GM12878 (cell line): ENCODE data around the gene FHOD3. TPM values are rescaled to one million over a fixed set of nuclear protein-coding genes. Genes with fewer than 3 reads are reported as not detected.

Source experiments
- ATAC-seq: fragments of 200-7000 bp; cut with Tn5 transposase; 3 replicates; pipeline ENCODE4 v1.9.1; 2020; ENCODE audit warnings: mild to moderate bottlenecking, moderate library complexity
- BruUV-seq: library from RNA; stranded (reverse); fragments of 400-500 nt; replicated peaks from 2 replicates; lab custom pipeline; 2021; lab: Mats Ljungman, UMichigan
- CTCF ChIA-PET: fragments of 300-600 bp; sonication (Branson Sonifier 250); formaldehyde crosslinking; extraction: SDS; loops from one replicate; lab custom pipeline; 2021; ENCODE audit warnings: inconsistent platforms; lab: Yijun Ruan, JAX
- POLR2A ChIA-PET: fragments of 350-600 bp; formaldehyde crosslinking; extraction: SDS; loops from one replicate; lab custom pipeline; 2021; ENCODE audit warnings: inconsistent platforms; lab: Charles Lee
- RAD21 ChIA-PET: fragments of 300-600 bp; sonication (Branson Sonifier 250); formaldehyde crosslinking; loops from one replicate; lab custom pipeline; 2023; ENCODE audit warnings: antibody characterized with exemption; ENCODE audit not compliant: unreplicated experiment; lab: Charles Lee
- SMC1A ChIA-PET: fragments of 300-600 bp; sonication (Branson Sonifier 250); formaldehyde crosslinking; loops from one replicate; lab custom pipeline; 2023; ENCODE audit not compliant: unreplicated experiment, uncharacterized antibody; lab: Charles Lee
- DNase-seq: peaks from one replicate; pipeline ENCODE4 v3.0.0-alpha.2; 2011; ENCODE audit warnings: low read depth, low spot score
- FAIRE-seq: peaks from 3 replicates; lab custom pipeline; 2011; peaks lifted over from hg19 to GRCh38; lab: Jason Lieb, UNC
- H2AFZ ChIP-seq: 2 replicates; pipeline ENCODE4 v1.6.0; 2011; ENCODE audit warnings: low read depth, low read length, control low read depth; ENCODE audit not compliant: control insufficient read depth
- H3K27ac ChIP-seq: 2 replicates; pipeline ENCODE4 v1.5.1; 2011; ENCODE audit warnings: control low read depth; ENCODE audit not compliant: control insufficient read depth, insufficient read depth
- H3K27me3 ChIP-seq, 2 experiments: replicated peaks in 1 of 2; 2 replicates each; pipeline versions ENCODE4 v1.6.0 to v1.6.1; 2011; ENCODE audit warnings: low read length in 1 of 2; ENCODE audit not compliant: control insufficient read depth in 2 of 2, insufficient read depth in 2 of 2
- H3K36me3 ChIP-seq, 2 experiments: 2 replicates each; pipeline ENCODE4 v1.5.1; 2011; ENCODE audit warnings: low read length in 1 of 2; ENCODE audit not compliant: control insufficient read depth in 2 of 2, insufficient read depth in 2 of 2
- H3K4me1 ChIP-seq: 2 replicates; pipeline ENCODE4 v1.6.1; 2011; ENCODE audit warnings: mild to moderate bottlenecking, low read length, moderate library complexity, mixed read lengths; ENCODE audit not compliant: control insufficient read depth, insufficient read depth
- H3K4me2 ChIP-seq: 2 replicates; pipeline ENCODE4 v1.6.0; 2011; ENCODE audit warnings: control low read depth; ENCODE audit not compliant: control insufficient read depth, insufficient read depth
- H3K4me3 ChIP-seq: fragments of 200-600 bp; sonication (generic); 2 replicates; pipeline ENCODE4 v1.5.1; 2016
- H3K79me2 ChIP-seq: 2 replicates; pipeline ENCODE4 v1.6.0; 2011; ENCODE audit warnings: low read length; ENCODE audit not compliant: control insufficient read depth, insufficient read depth
- H3K9ac ChIP-seq: 2 replicates; pipeline ENCODE4 v1.8.0; 2011; ENCODE audit warnings: low read length, control low read depth, mixed read lengths; ENCODE audit not compliant: control insufficient read depth, insufficient read depth
- H3K9me3 ChIP-seq: replicated peaks from 3 replicates; pipeline ENCODE4 v1.5.1; 2011; ENCODE audit warnings: mild to moderate bottlenecking, low read length; ENCODE audit not compliant: control insufficient read depth, insufficient read depth
- H4K20me1 ChIP-seq: 2 replicates; pipeline ENCODE4 v1.6.0; 2011; ENCODE audit not compliant: control insufficient read depth, insufficient read depth
- CBX5 ChIP-seq: sonication (generic); IDR thresholded peaks from 2 replicates; pipeline ENCODE4 v1.6.1; 2016; ENCODE audit warnings: low read depth, moderate library complexity, mild to moderate bottlenecking, inconsistent platforms
- CEBPB ChIP-seq, 2 experiments: fragments of 150-350 bp in 1 of 2; IDR thresholded peaks; 2 replicates each; pipeline ENCODE4 v1.6.1; 2012 to 2014; ENCODE audit warnings: low read depth in 2 of 2, low read length in 2 of 2, borderline replicate concordance in 1 of 2, inconsistent platforms in 1 of 2
- CHD1 ChIP-seq: IDR thresholded peaks from 2 replicates; pipeline ENCODE4 v1.6.1; 2012; ENCODE audit warnings: low read depth, low read length, improper control_type of control experiment
- ETV6 ChIP-seq, 2 experiments: fragments of 450-650 bp in 1 of 2; IDR thresholded peaks in 1 of 2; conservative IDR thresholded peaks in 1 of 2; 2 replicates each; pipeline ENCODE4 v1.6.1; 2014; ENCODE audit warnings: antibody characterized with exemption in 1 of 2, borderline replicate concordance in 1 of 2, low read depth in 1 of 2, mild to moderate bottlenecking in 1 of 2, moderate library complexity in 1 of 2
- IKZF2 ChIP-seq, 2 experiments: fragments of 450-650 bp; IDR thresholded peaks; 2 replicates each; pipeline ENCODE4 v1.6.1; 2017; ENCODE audit warnings: mild to moderate bottlenecking in 2 of 2, moderate library complexity in 2 of 2
- JUNB ChIP-seq: IDR thresholded peaks from 2 replicates; pipeline ENCODE4 v1.6.1; 2016; ENCODE audit warnings: antibody characterized with exemption, mild to moderate bottlenecking
- NKRF ChIP-seq: fragments of 450-650 bp; conservative IDR thresholded peaks from 2 replicates; pipeline ENCODE4 v1.6.1; 2017; ENCODE audit warnings: mild to moderate bottlenecking, moderate library complexity
- POLR2A ChIP-seq: IDR thresholded peaks from 2 replicates; pipeline ENCODE4 v1.6.1; 2011; ENCODE audit warnings: low read depth, mild to moderate bottlenecking, low read length
- WGBS: methylation state at CpG from one replicate; pipeline ENCODE4 v1.1.6; 2016; ENCODE audit warnings: low lambda C conversion rate; ENCODE audit not compliant: insufficient replicate concordance, insufficient coverage; ENCODE audit errors: missing lambda C conversion rate; 5-methylcytosine and 5-hydroxymethylcytosine counted together
- in situ Hi-C: fragments of 300-500 bp; cut with MboI; formaldehyde crosslinking; loops from 9 replicates; pipeline ENCODE4 v1.14.3; 2018; ENCODE audit warnings: mixed read lengths
- intact Hi-C: fragments of 100-400 bp; cut with micrococcal nuclease; formaldehyde crosslinking; loops from one replicate; pipeline ENCODE4 v1.14.2; 2022; ENCODE audit not compliant: unreplicated experiment
- polyA plus RNA-seq, 11 experiments: library from polyadenylated mRNA; depleted of rRNA in 4 of 11; unstranded in 6 of 11; stranded (reverse) in 5 of 11; fragments of >200 nt; fragmentation: Nextera tagmentation in 4 of 11; fragmentation: Illumina TruSeq in 1 of 11; extraction: Ambion mirVana in 4 of 11; extraction: Trizol in 1 of 11; gene quantifications; 1 replicate in 1 of 11; 2 replicates in 10 of 11; pipeline versions ENCODE4 v1.2.1 to v1.2.3, GENCODE V29; 2011 to 2016; ENCODE audit warnings: inconsistent platforms in 2 of 11, missing spikeins in 2 of 11, low read depth in 1 of 11
- total RNA-seq, 4 experiments: library from RNA; depleted of rRNA in 3 of 4; stranded (reverse); fragments of >200 nt in 3 of 4; fragmentation: Illumina TruSeq in 1 of 4; extraction: Trizol in 1 of 4; gene quantifications; 2 replicates each; pipeline versions ENCODE4 v1.2.1 to v1.2.3, GENCODE V29; 2013 to 2021
- TF ChIP-seq, protein P1 (sequence below): fragments of 450-650 bp; IDR thresholded peaks from 2 replicates; pipeline ENCODE4 v1.6.1; 2017; ENCODE audit warnings: low read depth, mild to moderate bottlenecking, moderate library complexity
- TF ChIP-seq, protein P2 (sequence below): IDR thresholded peaks from 2 replicates; pipeline ENCODE4 v1.6.1; 2012; ENCODE audit warnings: low read length, inconsistent platforms

FHOD3 gene
- total and polyA plus RNA-seq, 10 of the 15 experiments (the other 5 are each of a cell fraction or from before 2014, with no cell fraction given): 0.77 to 26.7 (median 10.4) TPM

DNA sequence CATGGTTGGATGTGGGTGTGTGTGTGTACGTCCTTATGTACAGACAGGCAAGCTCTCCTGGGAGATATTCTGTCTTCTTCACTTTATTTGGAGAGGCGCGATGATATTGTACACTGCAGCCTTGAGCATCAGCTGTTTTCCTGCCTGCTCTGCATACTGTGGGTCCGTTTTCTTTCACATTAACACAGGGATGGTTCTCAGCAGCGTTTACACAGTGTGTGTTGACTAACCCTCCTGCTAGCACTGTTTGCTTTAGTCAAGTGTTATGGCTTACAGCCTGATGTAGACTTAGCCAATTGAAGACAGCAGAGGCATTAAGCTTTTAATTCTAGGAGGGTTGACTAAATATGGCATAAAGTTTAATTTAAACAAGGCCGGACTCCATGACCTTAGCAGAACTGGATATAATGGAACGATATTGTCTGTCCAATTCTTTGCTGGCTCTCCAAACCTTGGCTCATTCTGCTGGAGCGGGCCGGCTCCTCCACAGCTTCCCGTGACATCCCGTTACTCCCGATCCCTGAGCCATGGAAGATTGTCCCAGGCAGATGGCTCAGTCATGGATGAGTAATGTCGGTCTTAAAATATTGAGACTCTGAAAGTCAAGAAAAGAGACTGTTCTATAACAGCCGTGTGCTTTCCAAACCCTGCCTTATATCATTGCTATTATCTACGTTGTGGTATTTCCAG lies 396.6 kb downstream of the FHOD3 start:
- H3K4me2 ChIP-seq: no peak overlapping the region
- no peak overlapping the region for H3K27ac ChIP-seq
- RAD21 ChIA-PET: interaction anchor here (0.9 kb wide), 1 partner anchor 115 kb away, joined by 3 read pairs; no protein-coding TSS in a partner anchor
- H3K4me3 ChIP-seq: no peak overlapping the region
- no peak overlapping the region for H3K9ac ChIP-seq
- WGBS: 59% methylated on average over 15 of the region's 15 CpGs
- BruUV-seq: no TSS peak
- SMC1A ChIA-PET: interaction anchor here (1.1 to 2.0 kb wide), 2 partner anchors 11 to 15 kb away, joined by 4 read pairs; no protein-coding TSS in a partner anchor
- DNase-seq (no peak), FAIRE-seq (no peak), ATAC-seq (no peak)
- H3K27me3 ChIP-seq: no peaks in the 10 kb centered on the region
- POLR2A ChIA-PET: no interaction called here
- H3K79me2 ChIP-seq: no peaks in the 10 kb centered on the region
- H3K36me3 ChIP-seq: no peaks in the 10 kb centered on the region
- TF ChIP-seq CEBPB (IDR thresholded peaks at IDR 0.05; ENCODE audit: borderline replicate concordance in 1 of 2, low read depth in 2 of 2, low read length in 2 of 2): no peak
- TF ChIP-seq, protein P1, sequence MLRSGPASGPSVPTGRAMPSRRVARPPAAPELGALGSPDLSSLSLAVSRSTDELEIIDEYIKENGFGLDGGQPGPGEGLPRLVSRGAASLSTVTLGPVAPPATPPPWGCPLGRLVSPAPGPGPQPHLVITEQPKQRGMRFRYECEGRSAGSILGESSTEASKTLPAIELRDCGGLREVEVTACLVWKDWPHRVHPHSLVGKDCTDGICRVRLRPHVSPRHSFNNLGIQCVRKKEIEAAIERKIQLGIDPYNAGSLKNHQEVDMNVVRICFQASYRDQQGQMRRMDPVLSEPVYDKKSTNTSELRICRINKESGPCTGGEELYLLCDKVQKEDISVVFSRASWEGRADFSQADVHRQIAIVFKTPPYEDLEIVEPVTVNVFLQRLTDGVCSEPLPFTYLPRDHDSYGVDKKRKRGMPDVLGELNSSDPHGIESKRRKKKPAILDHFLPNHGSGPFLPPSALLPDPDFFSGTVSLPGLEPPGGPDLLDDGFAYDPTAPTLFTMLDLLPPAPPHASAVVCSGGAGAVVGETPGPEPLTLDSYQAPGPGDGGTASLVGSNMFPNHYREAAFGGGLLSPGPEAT: no peak
- no peak for TF ChIP-seq ETV6 (conservative IDR thresholded peaks at IDR 0.05 in 1 of 2, IDR thresholded peaks at IDR 0.05 in 1 of 2; ENCODE audit: borderline replicate concordance in 1 of 2, low read depth in 1 of 2)
- no peak for TF ChIP-seq CHD1
- TF ChIP-seq NKRF: no peak
- TF ChIP-seq, protein P2, sequence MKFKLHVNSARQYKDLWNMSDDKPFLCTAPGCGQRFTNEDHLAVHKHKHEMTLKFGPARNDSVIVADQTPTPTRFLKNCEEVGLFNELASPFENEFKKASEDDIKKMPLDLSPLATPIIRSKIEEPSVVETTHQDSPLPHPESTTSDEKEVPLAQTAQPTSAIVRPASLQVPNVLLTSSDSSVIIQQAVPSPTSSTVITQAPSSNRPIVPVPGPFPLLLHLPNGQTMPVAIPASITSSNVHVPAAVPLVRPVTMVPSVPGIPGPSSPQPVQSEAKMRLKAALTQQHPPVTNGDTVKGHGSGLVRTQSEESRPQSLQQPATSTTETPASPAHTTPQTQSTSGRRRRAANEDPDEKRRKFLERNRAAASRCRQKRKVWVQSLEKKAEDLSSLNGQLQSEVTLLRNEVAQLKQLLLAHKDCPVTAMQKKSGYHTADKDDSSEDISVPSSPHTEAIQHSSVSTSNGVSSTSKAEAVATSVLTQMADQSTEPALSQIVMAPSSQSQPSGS: no peak
- no peak for TF ChIP-seq CBX5
- TF ChIP-seq IKZF2 (IDR thresholded peaks at IDR 0.05): no peak
- no peak for TF ChIP-seq POLR2A
- TF ChIP-seq JUNB: no peak
- H3K4me1 ChIP-seq: no peaks in the 10 kb centered on the region
- no peaks in the 10 kb centered on the region for H3K9me3 ChIP-seq
- CTCF ChIA-PET: no interaction called here
- H4K20me1 ChIP-seq: no peaks in the 10 kb centered on the region
- in situ Hi-C loops (no loop called here), intact Hi-C loops (no loop called here)
- no peak overlapping the region for H2AFZ ChIP-seq
